ENCODE measurements around the gene EPHB1.

The EPHB1 gene

DNA sequence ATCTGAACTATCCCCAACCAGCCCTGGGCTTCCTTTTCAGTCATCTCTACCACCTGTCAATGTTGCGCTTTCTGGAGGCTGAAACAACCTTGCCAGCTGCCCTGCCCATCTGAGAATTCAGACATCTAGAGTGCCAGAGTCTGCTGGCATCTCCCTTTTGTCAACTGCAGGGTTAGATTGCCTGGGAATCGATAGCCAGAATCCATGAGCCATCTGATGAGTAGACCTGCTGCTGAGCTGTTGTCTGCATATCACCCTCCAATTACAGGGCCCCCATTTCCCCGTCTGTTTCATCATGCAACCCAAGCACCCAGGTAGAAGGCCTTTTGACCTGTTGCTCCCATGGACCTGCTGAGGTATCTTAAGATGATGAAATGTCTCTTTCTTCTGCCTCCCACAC lies 280.1 kb downstream of the EPHB1 start:
- in situ Hi-C loops (cut with HindIII; ENCODE audit: low sequenced_read_pairs): no loop called here

DNA sequence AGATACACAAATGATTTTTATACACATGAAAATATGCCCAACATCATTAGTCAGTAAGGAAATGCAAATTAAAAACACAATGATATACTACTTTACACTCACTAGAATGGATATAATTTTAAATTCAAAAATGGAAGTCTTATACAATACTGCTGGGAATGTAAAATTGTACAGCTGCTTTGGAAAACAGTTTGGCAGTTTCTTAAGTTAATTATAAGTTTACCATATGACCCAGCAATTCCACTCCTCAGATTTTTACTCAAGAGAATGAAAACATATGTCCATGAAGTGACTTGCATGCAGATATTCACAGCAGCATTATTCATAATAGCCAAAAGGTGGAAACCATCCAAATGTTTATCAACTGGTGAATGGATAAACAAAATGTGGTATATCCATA lies 281.3 kb downstream of the EPHB1 start:
- in situ Hi-C loops (cut with HindIII; ENCODE audit: low sequenced_read_pairs): no loop called here

DNA sequence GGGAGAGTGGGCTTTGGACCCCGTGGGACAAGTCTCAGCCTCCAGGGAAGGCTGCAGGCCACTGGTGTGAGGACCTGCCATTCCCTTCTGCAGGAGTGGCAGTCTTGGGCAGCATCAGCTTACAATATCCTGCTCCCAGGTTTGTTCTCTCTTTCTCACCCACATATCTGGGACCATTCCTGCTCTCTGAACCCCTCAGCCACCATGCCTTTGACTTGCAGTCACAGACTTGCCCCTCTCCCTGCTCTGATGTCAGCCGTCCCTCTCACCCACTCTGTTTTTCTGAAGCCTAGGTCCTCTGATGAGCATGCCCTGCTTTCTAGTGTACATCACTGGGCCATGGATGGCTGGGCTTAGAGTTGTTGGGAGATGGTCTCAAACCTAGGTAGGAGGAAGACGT lies 282.1 kb downstream of the EPHB1 start:
- in situ Hi-C loops (cut with HindIII; ENCODE audit: low sequenced_read_pairs): no loop called here

DNA sequence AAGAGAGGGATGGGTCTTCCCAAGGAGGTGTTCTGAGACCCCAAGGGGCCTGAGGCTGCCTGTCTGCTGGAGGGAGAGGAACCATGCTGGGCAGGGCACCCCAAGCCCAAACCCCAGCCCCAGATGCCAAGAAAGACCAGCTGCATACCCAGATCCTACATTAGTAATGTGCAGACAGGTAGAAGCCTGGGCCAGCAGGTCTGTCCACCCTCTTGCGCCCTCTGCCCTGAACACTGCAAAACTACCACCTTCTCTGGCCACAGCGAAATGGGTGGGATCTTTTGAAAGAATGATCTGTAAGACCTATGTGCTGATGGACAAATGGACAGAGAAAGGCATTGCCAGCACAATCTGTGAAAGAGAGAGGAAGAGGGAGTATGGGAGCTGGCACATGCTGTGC lies 283.2 kb downstream of the EPHB1 start:
- in situ Hi-C loops (cut with HindIII; ENCODE audit: low sequenced_read_pairs): no loop called here

DNA sequence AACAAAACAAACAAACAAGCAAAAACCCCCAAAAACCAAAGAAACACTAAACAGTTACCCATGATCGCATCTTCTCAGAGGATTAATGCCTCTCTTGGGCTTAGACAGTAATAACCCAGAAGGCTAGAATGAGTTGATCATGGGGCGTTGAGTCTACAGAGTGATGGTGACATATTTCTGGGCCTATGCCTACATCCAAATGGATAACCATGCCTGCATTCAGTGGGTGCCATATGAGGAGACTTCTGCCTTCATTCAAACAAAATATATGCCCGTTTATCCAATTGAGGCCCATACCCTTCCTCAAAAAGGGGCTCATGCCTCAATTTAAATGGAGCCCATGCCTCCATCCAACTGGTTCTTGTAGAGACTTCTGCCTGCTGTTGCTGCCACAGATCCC lies 284.0 kb downstream of the EPHB1 start:
- in situ Hi-C loops (cut with HindIII; ENCODE audit: low sequenced_read_pairs): no loop called here

DNA sequence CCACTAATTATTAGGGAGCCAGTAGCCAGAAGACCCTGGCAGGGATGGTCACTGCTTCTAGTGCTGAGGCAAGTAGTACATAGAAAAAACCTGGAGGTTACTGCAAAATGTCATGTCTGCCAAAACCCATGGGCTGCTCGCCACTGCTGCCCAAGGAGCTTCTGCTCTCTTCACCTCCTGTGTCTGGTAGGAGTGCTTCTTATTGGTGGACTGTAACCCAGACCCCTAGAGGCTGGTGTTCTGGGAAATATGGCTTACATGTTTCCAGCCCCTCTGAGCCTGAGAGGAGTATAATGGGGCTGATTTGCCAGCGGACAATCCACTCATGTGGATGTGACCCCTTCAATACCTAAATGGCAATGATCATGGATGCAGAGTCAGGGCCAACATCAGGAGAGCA lies 286.4 kb downstream of the EPHB1 start:
- in situ Hi-C loops (cut with HindIII; ENCODE audit: low sequenced_read_pairs): no loop called here

DNA sequence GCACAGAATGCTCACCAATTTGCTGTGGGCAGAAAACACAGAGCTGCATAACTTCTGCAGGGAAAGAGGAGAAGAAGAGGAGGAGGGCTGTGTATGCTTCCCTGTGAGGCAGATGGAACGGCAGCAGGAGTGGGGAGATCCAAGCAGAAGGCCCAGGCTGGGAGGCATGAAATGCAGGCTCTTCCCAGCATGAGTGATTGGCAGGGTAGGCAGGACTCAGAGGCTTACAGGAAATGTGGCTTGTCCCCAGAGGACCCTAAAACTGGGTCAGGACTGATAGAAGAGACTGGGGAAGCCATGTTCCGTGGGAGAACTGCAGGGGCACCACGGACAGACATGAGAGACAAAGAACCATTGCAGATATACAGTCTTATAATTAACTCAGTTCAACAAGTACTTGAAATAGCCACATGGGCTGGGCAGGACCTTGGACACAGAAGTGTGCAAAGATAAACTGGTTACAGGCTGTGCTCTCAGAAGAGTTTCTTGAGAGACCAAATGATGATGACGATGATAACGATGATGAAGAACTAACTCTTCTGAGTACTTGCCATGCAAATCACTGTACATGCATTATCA lies 286.9 kb downstream of the EPHB1 start:
- in situ Hi-C loops (cut with HindIII; ENCODE audit: low sequenced_read_pairs): no loop called here

DNA sequence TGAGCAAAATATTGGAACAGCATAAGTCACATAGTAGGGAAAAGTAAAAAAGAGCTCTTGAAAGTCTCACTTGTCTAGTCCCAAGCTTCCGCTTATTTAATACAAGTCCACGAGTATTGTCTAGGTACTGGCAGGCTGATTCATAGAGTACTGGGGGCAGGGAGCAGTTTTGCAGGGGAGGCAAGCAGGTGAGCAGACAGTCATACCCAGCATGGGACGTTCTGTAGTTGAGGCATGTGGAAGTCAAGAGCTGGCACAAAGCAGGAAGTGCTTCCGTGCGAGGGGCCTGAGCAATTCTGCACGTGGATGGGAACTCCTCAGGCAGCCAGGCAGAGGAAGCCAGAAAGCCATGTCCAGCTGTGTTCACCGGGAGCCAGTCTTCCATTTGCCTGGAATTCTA lies 287.6 kb downstream of the EPHB1 start:
- in situ Hi-C loops (cut with HindIII; ENCODE audit: low sequenced_read_pairs): no loop called here

DNA sequence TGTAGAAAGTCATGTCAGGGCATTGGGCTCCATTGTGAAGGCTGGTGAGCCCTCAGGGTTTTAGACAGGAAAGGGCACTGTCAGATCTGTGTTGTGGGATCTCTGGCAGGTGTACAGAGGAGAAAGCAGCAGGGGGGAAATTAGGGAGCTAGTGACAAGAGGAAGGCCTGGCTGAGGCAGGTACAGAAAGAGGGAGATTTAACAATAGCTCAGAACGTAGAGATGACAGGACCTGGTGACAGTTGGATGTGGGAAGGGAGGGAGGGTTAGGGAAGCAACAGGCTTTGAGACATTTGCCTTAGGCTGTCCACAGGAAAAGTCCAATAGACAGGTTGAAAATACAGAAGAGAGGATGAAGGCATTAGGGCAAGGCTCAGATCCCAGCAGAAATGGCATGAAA lies 288.1 kb downstream of the EPHB1 start:
- in situ Hi-C loops (cut with HindIII; ENCODE audit: low sequenced_read_pairs): no loop called here

DNA sequence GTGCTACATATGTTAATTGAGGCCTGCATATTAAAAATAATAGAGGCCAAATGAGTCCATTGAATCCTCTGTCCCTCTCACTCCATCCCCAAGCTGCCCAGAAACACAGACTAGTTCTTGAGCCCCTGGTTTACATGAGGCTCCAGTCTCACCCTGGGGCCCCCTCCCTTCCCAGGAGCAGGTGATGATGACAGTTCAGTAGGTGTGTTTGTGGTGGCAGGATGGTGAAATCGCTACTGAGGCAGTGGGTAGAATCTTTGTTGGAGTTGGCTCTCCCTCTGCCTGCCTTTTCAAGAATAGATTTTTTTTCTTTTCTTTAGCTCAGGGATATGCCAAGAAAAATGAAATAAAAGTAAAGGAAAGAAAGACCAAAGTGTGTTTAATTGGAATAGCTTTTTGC lies 288.7 kb downstream of the EPHB1 start:
- in situ Hi-C loops (cut with HindIII; ENCODE audit: low sequenced_read_pairs): no loop called here

DNA sequence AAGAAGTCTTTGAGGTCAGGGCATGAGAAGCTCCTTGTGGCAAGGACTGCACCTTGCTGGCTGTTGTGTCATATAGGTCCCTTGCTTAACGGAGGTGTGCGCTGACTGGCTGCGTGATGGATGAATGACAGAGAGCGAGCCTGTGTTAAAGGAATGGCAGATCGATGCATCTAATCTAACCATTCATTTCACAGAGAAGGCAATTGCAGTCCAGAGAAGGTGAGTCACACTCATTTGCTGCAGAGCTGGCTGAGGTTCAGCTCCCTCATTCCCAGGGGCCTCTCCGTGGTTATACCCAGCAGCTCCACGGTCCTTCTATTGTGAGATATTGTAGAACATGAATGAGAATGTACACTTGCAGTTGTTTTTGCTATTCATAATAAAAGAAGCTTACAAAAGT lies 289.3 kb downstream of the EPHB1 start:
- in situ Hi-C loops (cut with HindIII; ENCODE audit: low sequenced_read_pairs): no loop called here

DNA sequence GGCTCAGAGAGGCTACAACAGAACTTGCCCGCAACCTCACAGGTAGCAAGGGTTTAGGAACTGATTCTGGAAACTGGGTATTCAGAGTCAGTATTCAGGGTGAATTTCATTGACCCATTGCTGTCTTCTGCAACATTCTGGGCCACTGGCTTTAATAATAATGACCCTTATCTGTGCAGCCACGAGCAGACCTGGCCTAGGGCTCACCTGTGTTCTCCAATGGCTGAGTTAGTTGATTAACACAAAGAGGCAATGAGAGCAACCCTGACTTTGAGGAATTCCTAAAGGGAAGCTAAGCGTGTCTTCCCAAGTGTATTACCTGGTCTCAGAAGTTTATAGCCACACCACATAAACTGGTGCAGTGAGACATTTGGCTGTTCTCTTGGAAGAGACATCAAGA lies 289.9 kb downstream of the EPHB1 start:
- in situ Hi-C loops (cut with HindIII; ENCODE audit: low sequenced_read_pairs): no loop called here

DNA sequence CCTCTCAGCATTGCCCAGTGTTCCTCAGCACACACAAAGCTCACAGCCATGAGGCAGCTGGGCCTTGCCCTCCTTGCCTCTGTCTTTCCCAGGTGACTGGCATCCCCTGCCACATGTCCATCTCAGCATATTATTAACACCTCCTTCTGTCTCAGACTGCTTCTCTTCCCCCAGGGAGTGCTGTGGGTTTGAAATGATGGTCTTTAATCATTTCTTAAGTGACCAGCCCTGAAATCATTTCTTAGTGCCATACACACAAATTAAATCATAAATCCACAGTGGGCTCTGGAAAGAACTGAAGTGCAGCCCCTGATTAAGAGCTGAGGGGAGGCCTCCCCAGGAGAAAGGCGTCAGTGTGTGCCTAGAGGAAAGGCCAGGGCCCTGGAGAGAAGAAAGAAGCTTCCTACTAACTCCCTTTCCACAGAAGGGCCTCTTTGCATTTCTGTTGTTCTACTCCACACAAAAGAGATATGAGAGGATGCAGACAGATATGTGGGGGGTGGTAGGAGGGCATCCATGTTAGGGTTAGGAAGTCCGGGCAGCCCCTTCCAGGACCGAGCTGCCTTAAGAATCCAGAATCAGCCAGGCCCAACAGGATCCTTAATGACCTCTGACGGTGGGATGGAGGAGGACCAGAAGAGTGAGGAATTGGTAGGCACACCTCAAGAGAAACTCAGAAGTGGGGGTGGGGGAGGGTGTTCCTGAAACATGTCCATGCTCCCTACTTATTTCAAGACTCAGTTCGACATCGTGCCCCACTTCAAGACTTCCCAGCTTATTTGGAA lies 290.8 kb downstream of the EPHB1 start:
- in situ Hi-C loops (cut with HindIII; ENCODE audit: low sequenced_read_pairs): no loop called here

DNA sequence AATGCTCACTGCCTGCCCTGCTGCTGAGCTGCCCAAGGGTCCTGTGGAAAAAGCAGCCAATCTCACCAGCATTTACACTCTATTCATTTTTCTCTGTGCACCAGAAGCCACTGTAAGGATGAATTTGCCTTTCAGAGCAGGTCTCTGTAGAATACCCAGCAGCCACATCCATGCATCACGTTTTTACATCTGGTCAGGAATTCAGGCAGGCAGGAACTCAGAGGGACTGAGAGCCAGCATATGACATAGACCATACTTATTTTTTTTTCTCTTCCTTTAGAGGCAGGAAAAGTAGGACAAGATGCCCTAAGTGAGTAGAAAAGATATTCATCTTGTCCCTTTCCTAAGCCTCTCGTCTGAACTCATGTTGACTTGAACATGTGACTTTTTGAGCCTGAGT lies 292.7 kb downstream of the EPHB1 start:
- in situ Hi-C loops (cut with HindIII; ENCODE audit: low sequenced_read_pairs): no loop called here

DNA sequence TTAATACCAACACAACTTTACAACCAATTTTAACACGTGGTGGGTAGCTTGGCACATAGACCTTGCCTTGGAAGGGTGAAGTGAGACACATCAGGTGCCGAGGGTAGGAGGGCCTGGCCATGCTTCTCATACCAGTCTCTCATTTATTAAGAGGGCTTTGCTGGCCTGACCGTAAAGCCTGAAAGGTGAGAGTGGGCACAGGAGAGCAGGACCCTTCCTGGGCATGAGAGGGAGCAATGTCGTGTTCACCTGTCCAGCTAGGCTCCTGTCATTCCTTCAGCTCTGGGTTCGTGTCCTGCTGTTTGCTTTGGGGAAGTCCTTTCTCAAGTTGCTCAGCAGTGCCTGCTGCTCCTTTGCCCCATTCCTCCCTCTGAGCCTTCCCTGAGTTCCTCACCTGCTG lies 294.4 kb downstream of the EPHB1 start:
- in situ Hi-C loops (cut with HindIII; ENCODE audit: low sequenced_read_pairs): no loop called here

DNA sequence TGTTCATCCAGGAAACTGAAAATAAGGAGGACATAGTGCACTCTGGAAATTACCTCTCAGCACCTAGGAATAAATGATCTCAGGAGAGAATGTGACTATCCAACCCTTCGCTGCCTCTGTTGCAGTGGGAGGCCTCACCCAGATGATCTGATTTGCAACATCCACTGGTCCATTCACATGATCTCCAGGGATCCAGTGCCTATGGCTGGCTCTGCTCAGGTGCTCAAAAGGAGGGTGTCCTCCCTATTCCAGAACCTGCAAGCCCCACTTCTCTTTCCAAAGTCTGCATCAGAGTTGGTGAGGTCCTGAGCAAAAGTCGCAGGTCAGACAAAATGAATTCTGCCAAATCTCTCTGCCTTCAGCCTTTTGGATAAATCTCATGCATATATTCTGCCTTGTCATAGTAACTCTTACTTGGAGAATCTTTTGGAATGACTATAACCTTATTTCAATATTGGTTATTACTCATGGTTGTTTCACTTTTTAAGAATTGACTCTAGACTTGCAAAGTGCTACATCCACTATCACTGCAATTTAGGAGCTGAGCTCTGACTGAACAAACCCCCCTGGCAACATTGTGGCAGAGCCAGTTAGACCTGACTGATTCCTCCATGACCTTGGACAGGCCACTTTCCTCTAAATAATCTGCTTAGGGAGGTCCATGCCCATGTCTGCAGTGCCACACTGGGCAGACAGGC lies 295.1 kb downstream of the EPHB1 start:
- in situ Hi-C loops (cut with HindIII; ENCODE audit: low sequenced_read_pairs): no loop called here

DNA sequence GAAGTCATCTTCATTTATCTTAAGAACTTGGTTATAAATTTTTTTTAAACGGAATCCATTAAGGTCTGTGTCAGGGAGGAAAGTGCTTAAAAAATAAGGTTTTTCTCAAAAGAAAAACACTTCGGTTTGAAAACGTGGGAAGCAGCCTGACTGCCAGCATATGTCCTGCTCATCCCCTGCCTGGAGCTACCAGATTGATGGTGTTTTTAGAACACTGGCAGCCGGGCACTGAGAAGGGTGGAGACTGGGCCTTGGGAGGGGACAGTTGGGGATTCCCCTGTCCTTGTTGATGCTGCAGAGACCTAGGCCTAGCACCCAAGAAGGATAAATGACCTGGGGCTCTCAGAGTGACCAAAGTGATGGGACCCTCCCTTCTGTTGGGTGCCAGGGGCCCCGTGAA lies 296.9 kb downstream of the EPHB1 start:
- in situ Hi-C loops (cut with HindIII; ENCODE audit: low sequenced_read_pairs): no loop called here

DNA sequence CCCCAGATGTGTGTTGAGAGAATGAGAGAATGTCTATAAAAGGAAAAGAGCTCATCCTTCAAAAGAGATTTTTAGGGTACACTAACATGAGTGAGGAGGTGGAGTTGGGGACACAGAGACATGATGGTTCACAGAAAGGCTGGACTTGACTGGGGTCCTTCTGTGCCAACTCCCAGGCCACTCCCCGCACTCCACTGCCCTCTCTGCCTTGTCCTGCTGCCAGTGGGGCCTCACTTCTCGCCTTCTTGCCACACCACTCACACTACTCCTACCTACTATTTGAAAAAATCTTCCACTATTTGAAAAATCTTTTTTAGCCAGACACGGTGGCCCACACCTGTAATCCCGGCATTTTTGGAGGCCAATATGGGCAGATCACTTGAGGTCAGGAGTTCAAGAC lies 298.1 kb downstream of the EPHB1 start:
- in situ Hi-C loops (cut with HindIII; ENCODE audit: low sequenced_read_pairs): no loop called here

DNA sequence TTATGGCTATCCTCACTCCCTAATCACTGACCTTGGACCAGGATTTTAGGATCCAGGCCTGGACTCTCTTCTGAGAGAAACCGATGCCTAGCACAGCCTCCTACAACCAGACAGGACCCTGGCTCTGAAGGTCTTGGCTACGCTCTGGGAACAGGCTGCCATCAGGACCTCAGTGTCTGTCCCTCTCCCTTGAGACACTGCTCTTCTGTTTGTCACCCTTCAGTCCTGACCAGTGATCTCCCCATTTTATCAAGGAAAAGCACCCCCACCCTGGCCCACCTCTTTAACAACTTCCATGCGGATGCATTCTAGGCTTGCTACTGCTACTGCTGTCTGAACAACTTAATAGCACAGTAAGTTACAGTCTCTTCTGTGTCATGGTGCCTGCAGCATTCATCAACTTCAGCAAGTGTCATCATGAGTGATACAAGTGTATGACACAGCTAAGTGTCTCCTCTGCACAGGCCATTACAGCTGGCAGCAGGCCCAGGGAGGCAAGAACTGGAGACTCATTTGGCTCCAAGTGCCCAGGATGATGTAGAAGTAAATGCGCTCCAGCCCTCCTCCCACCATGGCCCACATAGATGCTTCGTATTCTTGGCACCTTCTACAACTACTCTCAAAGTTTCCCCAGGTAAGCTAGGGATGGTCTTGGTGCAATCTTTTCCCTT lies 302.4 kb downstream of the EPHB1 start:
- in situ Hi-C loops (cut with HindIII; ENCODE audit: low sequenced_read_pairs): no loop called here

DNA sequence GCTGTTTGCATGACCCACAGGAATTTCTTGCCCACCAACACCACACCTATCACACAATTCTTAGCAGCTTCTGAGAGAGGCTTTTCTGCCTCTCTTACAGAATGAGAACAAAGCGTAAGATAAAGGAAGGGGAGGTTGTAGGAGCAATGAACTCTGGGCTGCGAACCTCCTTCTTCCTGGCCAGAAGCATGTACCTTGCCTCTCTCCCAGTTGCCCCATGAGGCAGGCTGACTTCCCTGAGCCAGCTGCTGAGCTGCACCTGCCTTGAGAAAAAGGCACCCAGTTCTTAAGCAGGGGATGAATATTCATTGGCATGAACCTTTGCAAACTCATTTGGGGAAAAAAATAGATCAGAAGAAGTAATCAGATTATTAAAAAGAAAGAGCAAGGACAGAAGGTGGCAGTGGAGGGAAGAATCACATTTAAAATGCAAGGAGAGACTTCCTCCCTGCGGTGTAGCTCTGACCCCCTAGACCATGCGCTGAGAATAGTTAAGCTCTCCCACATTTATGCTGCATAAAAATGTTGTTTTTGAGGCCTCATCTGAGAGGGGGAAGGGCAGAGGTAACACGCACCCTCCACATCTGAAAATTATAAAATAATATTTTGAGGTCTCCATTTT lies 304.8 kb downstream of the EPHB1 start:
- in situ Hi-C loops (cut with HindIII; ENCODE audit: low sequenced_read_pairs): no loop called here

DNA sequence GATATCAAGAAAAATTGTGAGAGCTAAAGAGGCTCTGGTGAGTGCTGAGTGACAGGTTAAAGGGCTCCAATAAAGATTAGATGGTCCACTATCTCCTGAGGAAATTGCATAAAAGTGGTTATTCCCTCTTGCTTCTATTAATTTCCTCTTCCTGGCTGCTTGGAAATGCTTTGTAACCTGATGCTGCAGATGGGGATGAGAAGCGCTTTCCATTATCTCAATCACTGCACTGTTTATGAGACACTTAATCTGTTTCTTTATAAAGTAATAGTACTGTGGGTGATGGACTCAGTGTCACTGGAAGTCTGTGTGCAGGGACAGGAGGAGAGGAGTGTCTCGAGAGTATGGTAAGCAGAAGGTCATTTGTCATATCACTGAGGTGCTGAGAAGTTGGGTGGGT lies 305.3 kb downstream of the EPHB1 start:
- in situ Hi-C loops (cut with HindIII; ENCODE audit: low sequenced_read_pairs): no loop called here

Measured in endothelial cell of hepatic sinusoid (primary cell).